Measurements from ENCODE around the gene REXO2. TPM values are rescaled to one million over a fixed set of nuclear protein-coding genes. Genes with fewer than 3 reads are reported as not detected.
A peak's percentile ranks its signal among the peaks of the same experiment; 100 is the strongest.

Gene REXO2
- total RNA-seq (2014; rRNA removed; shearing (Covaris generic); ENCODE audit: low replicate concordance): 30.4 and 35.2 TPM in 2 replicates

GRCh38 chr11:114439229-114440120 lies at the start of gene REXO2:
TSS of gene REXO2 (plus strand) at chr11:114439467. CDS start at chr11:114439529, 62 bp downstream.
- Histone ChIP-seq H3K79me2 (ENCODE audit: low read length) (peaks cover 44% of the 10 kb centered on the region), H2AFZ (ENCODE audit: low read length) (peak within 1 kb of the TSS; percentile 88), H3K4me3 (ENCODE audit: low read length) (peak within 1 kb of the TSS; percentile 86), H3K4me1 (ENCODE audit: low read length) (peaks cover 19% of the 10 kb centered on the region), H3K9me3 (ENCODE audit: low read length) (no peaks in the 10 kb centered on the region), H4K20me1 (ENCODE audit: insufficient read depth, low read depth, low read length) (no peaks in the 10 kb centered on the region), H3K4me2 (ENCODE audit: low read depth, low read length, poor library complexity, severe bottlenecking) (peak within 1 kb of the TSS; percentile 81), H3K27ac (ENCODE audit: low read length) (no peak within 1 kb of the TSS), H3K27me3 (ENCODE audit: low read length) (no peaks in the 10 kb centered on the region), H3K9ac (ENCODE audit: low read length) (peak within 1 kb of the TSS; percentile 83), H3K9me2 (replicated peaks; ENCODE audit: insufficient read depth, low read length) (no peaks in the 10 kb centered on the region), H3K36me3 (ENCODE audit: insufficient read depth, low read length) (no peaks in the 10 kb centered on the region)
- peak; percentile 94 for DNase-seq

- Histone ChIP-seq H3K36me3 (ENCODE audit: insufficient read depth, low read length) (no peaks in the 10 kb centered on the region), H3K9me3 (ENCODE audit: low read length) (no peaks in the 10 kb centered on the region), H4K20me1 (ENCODE audit: insufficient read depth, low read depth, low read length) (no peaks in the 10 kb centered on the region), H3K79me2 (ENCODE audit: low read length) (no peaks in the 10 kb centered on the region), H3K27me3 (ENCODE audit: low read length) (no peaks in the 10 kb centered on the region), H3K4me3 (ENCODE audit: low read length) (no peak overlapping the region), H2AFZ (ENCODE audit: low read length) (no peak overlapping the region), H3K9me2 (replicated peaks; ENCODE audit: insufficient read depth, low read length) (no peaks in the 10 kb centered on the region), H3K27ac (ENCODE audit: low read length) (no peak overlapping the region), H3K9ac (ENCODE audit: low read length) (no peak overlapping the region), H3K4me2 (ENCODE audit: low read depth, low read length, poor library complexity, severe bottlenecking) (no peak overlapping the region), H3K4me1 (ENCODE audit: low read length) (no peaks in the 10 kb centered on the region)
- no peak for DNase-seq
These were observed 46.3 kb upstream of the REXO2 start for GRCh38 chr11:114392735-114393667.

GRCh38 chr11:114395736-114396135 lies 43.5 kb upstream of the REXO2 start:
- peaks cover 5% of the 10 kb centered on the region for H3K79me2 ChIP-seq (ENCODE audit: low read length)
- no peaks in the 10 kb centered on the region for H4K20me1 ChIP-seq (ENCODE audit: insufficient read depth, low read depth, low read length)
- no peaks in the 10 kb centered on the region for H3K9me2 ChIP-seq (replicated peaks; ENCODE audit: insufficient read depth, low read length)
- H3K27me3 ChIP-seq (ENCODE audit: low read length): no peaks in the 10 kb centered on the region
- H3K27ac ChIP-seq (ENCODE audit: low read length): no peak overlapping the region
- no peaks in the 10 kb centered on the region for H3K36me3 ChIP-seq (ENCODE audit: insufficient read depth, low read length)
- H3K4me1 ChIP-seq (ENCODE audit: low read length): peaks cover 9% of the 10 kb centered on the region
- no peaks in the 10 kb centered on the region for H3K9me3 ChIP-seq (ENCODE audit: low read length)
- no peak for DNase-seq
- no peak overlapping the region for H2AFZ ChIP-seq (ENCODE audit: low read length)
- H3K4me3 ChIP-seq (ENCODE audit: low read length): no peak overlapping the region
- no peak overlapping the region for H3K4me2 ChIP-seq (ENCODE audit: low read depth, low read length, poor library complexity, severe bottlenecking)
- H3K9ac ChIP-seq (ENCODE audit: low read length): no peak overlapping the region

GRCh38 chr11:114396916-114397315 lies 42.4 kb upstream of the REXO2 start:
- Histone ChIP-seq H3K27me3 (ENCODE audit: low read length) (no peaks in the 10 kb centered on the region), H3K9ac (ENCODE audit: low read length) (no peak overlapping the region), H3K36me3 (ENCODE audit: insufficient read depth, low read length) (no peaks in the 10 kb centered on the region)

GRCh38 chr11:114397349-114397982 lies 41.8 kb upstream of the REXO2 start:
- H3K4me2 ChIP-seq (ENCODE audit: low read depth, low read length, poor library complexity, severe bottlenecking): no peak overlapping the region
- H3K9ac ChIP-seq (ENCODE audit: low read length): no peak overlapping the region
- no peak overlapping the region for H2AFZ ChIP-seq (ENCODE audit: low read length)
- no peaks in the 10 kb centered on the region for H3K9me3 ChIP-seq (ENCODE audit: low read length)
- no peak for DNase-seq
- H3K9me2 ChIP-seq (replicated peaks; ENCODE audit: insufficient read depth, low read length): no peaks in the 10 kb centered on the region
- no peak overlapping the region for H3K27ac ChIP-seq (ENCODE audit: low read length)
- H3K36me3 ChIP-seq (ENCODE audit: insufficient read depth, low read length): no peaks in the 10 kb centered on the region
- H3K4me1 ChIP-seq (ENCODE audit: low read length): peaks cover 15% of the 10 kb centered on the region
- H4K20me1 ChIP-seq (ENCODE audit: insufficient read depth, low read depth, low read length): no peaks in the 10 kb centered on the region
- H3K79me2 ChIP-seq (ENCODE audit: low read length): peaks cover 21% of the 10 kb centered on the region
- H3K27me3 ChIP-seq (ENCODE audit: low read length): no peaks in the 10 kb centered on the region
- no peak overlapping the region for H3K4me3 ChIP-seq (ENCODE audit: low read length)

More at GRCh38 chr11:114396916-114397315, 42.4 kb upstream of the REXO2 start:
- Histone ChIP-seq H2AFZ (ENCODE audit: low read length) (no peak overlapping the region), H3K9me2 (replicated peaks; ENCODE audit: insufficient read depth, low read length) (no peaks in the 10 kb centered on the region), H3K27ac (ENCODE audit: low read length) (no peak overlapping the region), H3K4me3 (ENCODE audit: low read length) (no peak overlapping the region), H3K4me2 (ENCODE audit: low read depth, low read length, poor library complexity, severe bottlenecking) (no peak overlapping the region), H3K4me1 (ENCODE audit: low read length) (peaks cover 14% of the 10 kb centered on the region), H3K79me2 (ENCODE audit: low read length) (peaks cover 17% of the 10 kb centered on the region), H3K9me3 (ENCODE audit: low read length) (no peaks in the 10 kb centered on the region), H4K20me1 (ENCODE audit: insufficient read depth, low read depth, low read length) (no peaks in the 10 kb centered on the region)
- DNase-seq: no peak

GRCh38 chr11:114398303-114398920 lies 40.9 kb upstream of the REXO2 start:
- Histone ChIP-seq H3K9me2 (replicated peaks; ENCODE audit: insufficient read depth, low read length) (no peaks in the 10 kb centered on the region), H3K36me3 (ENCODE audit: insufficient read depth, low read length) (peaks cover 1% of the 10 kb centered on the region; the same call in 1 of the 2 replicates), H3K9me3 (ENCODE audit: low read length) (no peaks in the 10 kb centered on the region), H3K4me2 (ENCODE audit: low read depth, low read length, poor library complexity, severe bottlenecking) (no peak overlapping the region), H4K20me1 (ENCODE audit: insufficient read depth, low read depth, low read length) (no peaks in the 10 kb centered on the region), H3K4me1 (ENCODE audit: low read length) (peaks cover 15% of the 10 kb centered on the region), H3K9ac (ENCODE audit: low read length) (no peak overlapping the region), H3K79me2 (ENCODE audit: low read length) (peaks cover 30% of the 10 kb centered on the region), H2AFZ (ENCODE audit: low read length) (no peak overlapping the region), H3K27ac (ENCODE audit: low read length) (no peak overlapping the region), H3K27me3 (ENCODE audit: low read length) (no peaks in the 10 kb centered on the region), H3K4me3 (ENCODE audit: low read length) (no peak overlapping the region)
- DNase-seq: no peak

GRCh38 chr11:114399490-114400215 lies 39.6 kb upstream of the REXO2 start:
- peak overlapping the region; percentile 45; the same call in 1 of the 2 replicates for H3K27ac ChIP-seq (ENCODE audit: low read length)
- peak overlapping the region; percentile 92 for H3K9ac ChIP-seq (ENCODE audit: low read length)
- no peaks in the 10 kb centered on the region for H3K9me2 ChIP-seq (replicated peaks; ENCODE audit: insufficient read depth, low read length)
- peak; percentile 72 for DNase-seq
- H3K27me3 ChIP-seq (ENCODE audit: low read length): no peaks in the 10 kb centered on the region
- peaks cover 8% of the 10 kb centered on the region; the same call in 1 of the 2 replicates for H3K36me3 ChIP-seq (ENCODE audit: insufficient read depth, low read length)
- peak overlapping the region; percentile 27; the same call in 1 of the 2 replicates for H2AFZ ChIP-seq (ENCODE audit: low read length)
- H3K4me3 ChIP-seq (ENCODE audit: low read length): peak overlapping the region; percentile 74
- peak overlapping the region; percentile 88 for H3K4me2 ChIP-seq (ENCODE audit: low read depth, low read length, poor library complexity, severe bottlenecking)
- H3K4me1 ChIP-seq (ENCODE audit: low read length): peaks cover 15% of the 10 kb centered on the region
- no peaks in the 10 kb centered on the region for H4K20me1 ChIP-seq (ENCODE audit: insufficient read depth, low read depth, low read length)
- no peaks in the 10 kb centered on the region for H3K9me3 ChIP-seq (ENCODE audit: low read length)
- H3K79me2 ChIP-seq (ENCODE audit: low read length): peaks cover 42% of the 10 kb centered on the region

Measured in Karpas-422 (cell line).